Smooth muscle cell (in vitro differentiated cells): ENCODE results near the gene SLC22A23. TPM values are rescaled to one million over a fixed set of nuclear protein-coding genes. Genes with fewer than 3 reads are reported as not detected.

Experiments
- DNase-seq: peaks from one replicate; lab custom pipeline; 2025; ENCODE audit not compliant: unreplicated experiment; lab: John Stamatoyannopoulos, UW
- H2AFZ ChIP-seq: fragments of 200-600 bp; sonication (generic); 2 replicates; pipeline ENCODE4 v1.6.0; 2016; ENCODE audit warnings: antibody characterized with exemption, low read depth, mild to moderate bottlenecking
- H3F3A ChIP-seq: fragments of 200-600 bp; sonication (generic); 2 replicates; pipeline ENCODE4 v1.6.0; 2017; ENCODE audit warnings: antibody characterized with exemption, low read depth
- H3K27ac ChIP-seq: fragments of 200-600 bp; sonication (generic); 2 replicates; pipeline ENCODE4 v1.5.1; 2016; ENCODE audit warnings: low read depth, mild to moderate bottlenecking
- H3K27me3 ChIP-seq: fragments of 200-600 bp; sonication (generic); 2 replicates; pipeline ENCODE4 v1.6.1; 2016; ENCODE audit warnings: low read depth, mild to moderate bottlenecking
- H3K36me3 ChIP-seq: fragments of 200-600 bp; sonication (generic); 2 replicates; pipeline ENCODE4 v1.5.1; 2016; ENCODE audit warnings: low read depth
- H3K4me1 ChIP-seq: fragments of 200-600 bp; sonication (generic); 2 replicates; pipeline ENCODE4 v1.5.1; 2016; ENCODE audit warnings: low read depth
- H3K4me2 ChIP-seq: fragments of 200-600 bp; sonication (generic); 2 replicates; pipeline ENCODE4 v1.6.0; 2016; ENCODE audit warnings: mild to moderate bottlenecking
- H3K4me3 ChIP-seq: fragments of 200-600 bp; sonication (generic); 2 replicates; pipeline ENCODE4 v1.5.1; 2016; ENCODE audit warnings: mild to moderate bottlenecking
- H3K79me2 ChIP-seq: fragments of 200-600 bp; sonication (generic); 2 replicates; pipeline ENCODE4 v1.6.0; 2016; ENCODE audit warnings: low read depth, mild to moderate bottlenecking
- H3K9ac ChIP-seq: fragments of 200-600 bp; sonication (generic); 2 replicates; pipeline ENCODE4 v1.6.0; 2016; ENCODE audit warnings: low read depth
- H3K9me3 ChIP-seq: fragments of 200-600 bp; sonication (generic); replicated peaks from 2 replicates; pipeline ENCODE4 v1.5.1; 2016; ENCODE audit warnings: low read depth
- H4K20me1 ChIP-seq: fragments of 200-600 bp; sonication (generic); 2 replicates; pipeline ENCODE4 v1.6.0; 2016; ENCODE audit warnings: low read depth
- CTCF ChIP-seq: fragments of 200-600 bp; sonication (generic); IDR thresholded peaks from 2 replicates; pipeline ENCODE4 v1.5.1; 2017; ENCODE audit warnings: borderline replicate concordance, mild to moderate bottlenecking, antibody characterized with exemption; ENCODE audit not compliant: insufficient read depth, poor library complexity, severe bottlenecking
- WGBS: methylation state at CpG from one replicate; pipeline ENCODE4 v1.1.7; 2016; ENCODE audit warnings: low lambda C conversion rate; 5-methylcytosine and 5-hydroxymethylcytosine counted together
- polyA plus RNA-seq: library from polyadenylated mRNA; unstranded; fragments of >200 nt; fragmentation: Nextera tagmentation; extraction: Ambion mirVana; gene quantifications from 2 replicates; pipeline ENCODE4 v1.2.1, GENCODE V29; 2016
- total RNA-seq: library from RNA; depleted of rRNA; stranded (reverse); fragments of >200 nt; gene quantifications from 2 replicates; pipeline ENCODE4 v1.2.3, GENCODE V29; 2014

SLC22A23 gene
- total and polyA plus RNA-seq, 2 experiments from 2014 or later, result 1.6 to 3.8 TPM

GRCh38 chr6:3318821-3319540 is 137.9 kb downstream of the SLC22A23 start:
- Histone ChIP-seq H3K4me3 (no peak overlapping the region), H3K79me2 (no peaks in the 10 kb centered on the region), H2AFZ (no peak overlapping the region), H3K27me3 (no peaks in the 10 kb centered on the region), H3K9ac (no peak overlapping the region), H3K9me3 (no peaks in the 10 kb centered on the region), H3F3A (no peaks in the 10 kb centered on the region), H3K36me3 (no peaks in the 10 kb centered on the region), H3K27ac (no peak overlapping the region), H3K4me1 (no peaks in the 10 kb centered on the region), H3K4me2 (no peak overlapping the region), H4K20me1 (no peaks in the 10 kb centered on the region)
- no peak for TF ChIP-seq CTCF
- 96% methylated on average over 13 of the region's 13 CpGs for WGBS
- DNase-seq, result no peak

GRCh38 chr6:3318226-3318625 is 138.6 kb downstream of the SLC22A23 start:
- Histone ChIP-seq H3K4me1 (no peaks in the 10 kb centered on the region), H3K27ac (no peak overlapping the region), H3K9me3 (no peaks in the 10 kb centered on the region), H3K9ac (no peak overlapping the region), H2AFZ (no peak overlapping the region), H3K79me2 (no peaks in the 10 kb centered on the region), H4K20me1 (no peaks in the 10 kb centered on the region), H3K4me3 (no peak overlapping the region), H3K36me3 (no peaks in the 10 kb centered on the region), H3K27me3 (no peaks in the 10 kb centered on the region), H3K4me2 (no peak overlapping the region), H3F3A (no peaks in the 10 kb centered on the region)
- no peak for DNase-seq
- no peak for TF ChIP-seq CTCF
- WGBS, result 93% methylated on average over 10 of the region's 10 CpGs

DNA sequence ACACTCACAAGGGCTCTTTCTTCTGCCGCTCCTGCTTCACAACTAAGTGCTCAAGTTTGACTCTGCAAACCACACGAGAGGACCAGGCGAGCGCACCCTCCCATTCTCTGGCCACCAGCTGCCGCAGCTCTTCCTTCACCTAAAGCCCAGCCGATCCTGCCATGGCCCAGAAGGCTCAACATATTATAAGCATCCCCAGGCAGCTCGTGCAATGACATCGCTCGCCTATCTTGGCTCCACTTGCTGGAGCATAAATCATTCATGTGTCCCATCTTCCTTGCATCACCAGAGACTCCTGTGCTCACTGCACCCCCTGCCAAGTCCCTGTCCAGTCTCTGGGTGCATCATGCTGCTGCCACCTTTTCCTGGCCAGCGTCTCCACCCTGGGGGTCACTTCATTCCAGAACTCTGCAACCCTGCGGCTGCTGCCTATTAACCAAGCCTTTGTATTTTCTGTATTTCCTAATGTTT is 139.1 kb downstream of the SLC22A23 start:
- Histone ChIP-seq H3K27me3 (no peaks in the 10 kb centered on the region), H3K27ac (no peak overlapping the region), H3F3A (no peaks in the 10 kb centered on the region), H3K36me3 (no peaks in the 10 kb centered on the region), H4K20me1 (no peaks in the 10 kb centered on the region), H3K4me1 (no peaks in the 10 kb centered on the region), H2AFZ (no peak overlapping the region), H3K4me3 (no peak overlapping the region), H3K9me3 (no peaks in the 10 kb centered on the region), H3K79me2 (no peaks in the 10 kb centered on the region), H3K4me2 (no peak overlapping the region), H3K9ac (no peak overlapping the region)
- no peak for DNase-seq
- WGBS, result 96% methylated on average over 11 of the region's 11 CpGs
- no peak for TF ChIP-seq CTCF

DNA sequence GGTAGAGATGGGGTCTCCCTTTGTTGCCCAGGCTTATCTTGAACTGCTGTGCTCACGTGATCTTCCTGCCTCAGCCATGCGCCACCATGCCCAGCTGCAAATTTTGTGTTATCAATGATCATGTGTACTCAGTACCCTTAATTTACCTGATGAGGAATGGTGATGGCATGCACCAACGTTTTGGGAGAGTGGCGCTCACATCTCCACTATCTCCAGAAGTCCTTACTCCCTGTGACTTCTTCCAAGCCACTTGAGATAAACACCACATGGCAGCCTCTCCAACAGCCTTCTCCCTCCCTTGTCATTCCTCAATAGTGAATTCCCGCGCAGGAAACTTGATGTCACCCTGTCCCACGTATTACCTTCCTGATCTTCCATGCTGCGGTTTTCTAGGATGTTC is 140.0 kb downstream of the SLC22A23 start:
- no peak for TF ChIP-seq CTCF
- no peak overlapping the region for H2AFZ ChIP-seq
- no peaks in the 10 kb centered on the region for H3K36me3 ChIP-seq
- H3K4me3 ChIP-seq, result no peak overlapping the region
- 92% methylated on average over 8 of the region's 8 CpGs for WGBS
- no peaks in the 10 kb centered on the region for H3K4me1 ChIP-seq
- no peak overlapping the region for H3K27ac ChIP-seq
- no peaks in the 10 kb centered on the region for H3K27me3 ChIP-seq
- no peaks in the 10 kb centered on the region for H3K9me3 ChIP-seq
- no peaks in the 10 kb centered on the region for H3K79me2 ChIP-seq
- no peaks in the 10 kb centered on the region for H4K20me1 ChIP-seq
- DNase-seq, result no peak
- H3K9ac ChIP-seq, result no peak overlapping the region
- no peaks in the 10 kb centered on the region for H3F3A ChIP-seq
- no peak overlapping the region for H3K4me2 ChIP-seq
